ENCODE results near the gene ELL2.

ELL2 gene

DNA sequence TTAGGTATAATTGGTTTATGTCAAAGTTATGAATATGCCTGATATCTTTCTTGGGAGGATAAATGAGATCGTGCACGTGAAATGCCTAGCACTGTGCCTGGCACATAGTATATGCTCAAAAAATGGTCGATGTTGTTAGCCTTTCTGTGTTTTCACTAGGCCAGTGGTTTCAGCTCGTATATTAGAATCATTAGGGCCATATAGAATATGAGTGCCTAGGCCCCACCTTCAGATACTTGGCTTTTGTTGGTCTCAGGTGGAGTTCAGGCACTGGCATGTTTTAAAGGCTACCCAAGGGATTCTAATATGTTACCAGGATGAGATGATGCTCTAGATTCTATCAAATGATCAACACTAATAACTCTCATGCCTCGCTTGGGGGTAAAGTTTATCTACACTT lies 56.8 kb downstream of the ELL2 start:
- no peak for DNase-seq

GRCh38 chr5:95903838-95904237 lies 57.8 kb downstream of the ELL2 start:
- no peak for DNase-seq

- no peak for DNase-seq
Observed at GRCh38 chr5:95901676-95902627, 59.7 kb downstream of the ELL2 start.

GRCh38 chr5:95900383-95900958 lies 61.2 kb downstream of the ELL2 start:
- peak; percentile 60 for DNase-seq

GRCh38 chr5:95899829-95900228 lies 61.8 kb downstream of the ELL2 start:
- no peak for DNase-seq

- DNase-seq: no peak
Observed at GRCh38 chr5:95899006-95899405, 62.6 kb downstream of the ELL2 start.

DNA sequence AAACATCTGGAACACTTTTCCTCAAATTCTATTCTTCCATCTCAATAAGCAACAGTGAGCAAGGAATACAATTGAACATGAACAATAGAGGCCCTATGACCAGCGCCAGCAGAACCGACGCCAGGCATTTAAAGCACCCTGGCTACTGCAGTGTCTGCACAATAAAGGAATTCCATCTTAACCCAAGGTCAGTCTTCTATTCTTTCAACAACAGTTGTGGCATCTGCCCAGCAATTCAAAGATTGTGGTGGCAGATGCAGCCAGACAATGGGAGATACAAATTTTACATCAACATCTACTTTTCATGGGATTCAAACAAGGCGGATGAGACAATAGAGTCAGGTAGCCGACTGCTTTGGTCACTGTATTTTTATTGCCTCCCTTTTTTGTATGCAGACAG lies 65.9 kb downstream of the ELL2 start:
- DNase-seq: no peak

- no peak for DNase-seq
Observed at GRCh38 chr5:95895251-95895650, 66.4 kb downstream of the ELL2 start.

GRCh38 chr5:95892784-95893354 lies 68.8 kb downstream of the ELL2 start:
- DNase-seq: peak; percentile 4

DNA sequence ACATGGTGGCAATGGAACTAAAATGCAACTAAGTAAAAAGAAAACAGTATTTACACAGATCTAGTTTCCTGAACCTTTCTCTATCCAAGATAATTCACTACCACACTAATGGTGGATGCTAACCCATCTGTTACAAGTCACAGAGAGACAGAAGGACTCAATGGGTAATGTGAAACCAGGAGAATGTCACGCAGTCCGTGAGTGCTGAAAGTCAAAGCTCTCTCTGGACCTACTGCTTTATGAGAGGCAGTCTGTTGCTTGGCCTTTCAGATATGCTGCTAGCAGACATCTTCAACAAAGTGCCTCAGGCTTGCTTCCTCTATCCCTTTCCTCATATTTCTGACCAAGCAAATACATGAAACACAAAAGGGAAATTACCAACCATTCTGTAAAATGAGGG lies 70.2 kb downstream of the ELL2 start:
- DNase-seq: no peak

GRCh38 chr5:95889076-95889475 lies 72.6 kb downstream of the ELL2 start:
- DNase-seq: no peak

DNA sequence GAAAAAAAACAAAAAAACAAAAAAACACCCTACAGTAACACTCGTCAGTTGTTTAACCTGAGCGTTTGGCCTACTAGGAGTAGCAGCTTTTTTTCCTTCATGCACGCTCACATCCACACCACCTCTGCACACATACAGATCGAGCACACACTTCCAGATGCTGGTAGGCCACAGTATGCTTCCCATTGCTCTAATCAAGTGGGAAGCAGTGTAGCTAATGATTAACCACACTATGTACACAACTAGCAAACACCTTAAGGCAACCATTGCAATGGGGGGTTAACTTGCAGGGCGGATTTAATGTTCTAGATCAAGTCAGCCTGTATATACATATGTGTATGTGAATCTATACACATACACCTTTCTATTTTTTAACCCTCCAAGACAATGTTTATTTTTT lies 73.7 kb downstream of the ELL2 start:
- DNase-seq: no peak

DNA sequence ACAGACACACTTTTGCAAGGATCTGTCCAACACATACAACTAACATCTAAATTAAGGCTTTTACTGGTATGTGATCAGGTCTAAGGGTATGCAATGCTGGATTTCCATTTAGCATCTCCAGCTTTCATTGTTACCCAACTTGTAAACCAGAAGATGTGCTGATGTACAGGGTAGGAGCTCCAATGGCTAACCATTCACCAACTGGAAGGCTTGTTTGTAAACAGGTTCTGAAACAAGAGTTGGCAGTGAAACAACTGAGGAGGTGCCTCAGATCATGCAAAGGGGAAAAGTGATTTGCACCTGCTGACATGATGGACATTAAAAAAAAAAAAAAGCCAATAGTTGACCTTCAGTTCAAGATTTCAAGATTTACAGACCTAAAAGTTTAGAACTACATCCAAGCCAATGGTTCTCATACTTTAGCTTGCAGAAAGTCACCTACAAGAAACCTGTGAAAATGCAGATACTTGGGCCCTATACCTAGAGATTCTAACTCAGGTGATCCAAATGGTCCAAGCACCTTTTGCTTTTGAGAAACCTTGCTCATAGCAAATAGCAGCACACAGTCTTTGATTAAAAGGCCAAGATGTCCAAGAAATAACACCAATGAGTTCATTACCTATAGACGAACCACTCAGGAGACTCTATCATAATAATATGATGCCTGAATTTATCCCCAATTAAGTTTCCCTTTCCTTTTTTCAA lies 75.2 kb downstream of the ELL2 start:
- DNase-seq: no peak

DNA sequence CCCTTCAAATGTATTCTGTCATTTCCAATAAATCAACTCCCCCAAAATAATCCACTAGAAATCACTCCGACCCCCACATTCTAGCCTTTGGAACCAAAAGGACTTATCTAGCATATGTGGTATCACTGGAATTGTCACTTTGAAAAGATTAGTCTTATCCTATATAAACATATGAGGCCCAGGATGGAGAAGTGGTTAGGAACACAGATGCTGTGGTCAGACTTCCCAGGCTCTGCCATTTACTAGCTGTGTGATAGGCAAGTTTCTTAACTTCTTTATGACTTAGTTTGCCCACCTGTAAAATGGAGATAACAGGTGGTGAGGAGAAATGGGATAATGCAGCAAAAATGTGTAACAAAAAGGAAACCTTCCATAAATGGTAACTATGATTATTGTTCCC lies 77.1 kb downstream of the ELL2 start:
- DNase-seq: no peak

GRCh38 chr5:95884017-95884325 lies 77.7 kb downstream of the ELL2 start:
- DNase-seq: no peak

DNA sequence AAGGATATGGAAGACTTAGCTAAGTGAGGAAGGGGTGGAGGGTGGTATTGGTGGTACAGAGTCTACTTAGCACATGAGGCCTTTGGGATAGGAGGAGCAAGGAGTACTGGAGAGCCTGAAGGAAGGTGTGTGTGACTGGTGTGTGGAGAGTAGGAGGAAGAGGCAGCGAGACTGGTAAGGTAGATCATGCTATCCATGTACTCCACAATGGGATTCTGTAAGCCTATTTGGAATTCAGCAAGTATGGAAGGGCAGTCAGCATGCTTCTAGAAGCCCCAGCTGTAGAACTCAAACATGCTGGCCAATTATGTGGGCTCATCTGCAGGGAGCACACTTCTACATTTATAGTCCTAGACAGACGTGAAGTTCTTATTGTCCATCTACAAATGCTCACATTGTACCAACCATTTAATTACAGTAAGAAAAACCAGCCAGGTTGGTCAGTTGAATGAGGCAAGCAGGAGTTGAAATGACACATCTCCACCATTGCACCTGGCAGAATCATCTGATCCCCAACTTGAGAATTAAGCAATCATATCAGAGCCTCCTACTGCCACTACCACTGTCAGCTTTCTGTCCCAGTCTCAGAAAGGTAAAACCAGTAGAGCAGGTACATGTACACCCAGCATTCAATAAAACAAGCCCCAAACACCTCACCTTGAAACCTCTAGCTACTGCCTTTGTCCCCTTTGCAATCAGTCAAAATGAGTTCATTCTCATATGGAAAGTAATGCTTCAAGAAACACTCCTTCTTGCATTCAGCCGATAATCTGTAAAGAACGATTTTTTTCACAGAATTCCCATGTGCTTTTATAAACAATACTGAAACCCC lies 78.2 kb downstream of the ELL2 start:
- no peak for DNase-seq

DNA sequence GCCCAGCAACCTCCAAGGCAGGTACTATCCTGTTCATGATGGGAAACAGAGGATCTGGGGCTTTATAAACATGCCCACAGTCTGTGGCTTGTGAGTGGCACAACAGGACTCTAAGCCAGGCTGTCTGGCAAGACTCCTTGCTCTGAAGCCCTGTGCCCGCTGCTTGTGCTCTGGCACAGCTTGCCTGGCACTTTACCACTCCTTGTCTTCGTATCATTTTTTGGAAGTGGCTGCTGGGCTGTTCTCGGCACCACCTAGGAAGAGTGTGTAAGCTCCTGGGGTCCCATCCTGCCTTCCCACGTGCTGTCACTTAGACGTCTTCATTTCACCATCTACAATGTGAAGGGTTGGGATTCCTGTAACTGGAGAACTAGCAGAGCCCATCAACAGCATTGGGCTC lies 79.8 kb downstream of the ELL2 start:
- DNase-seq: no peak

DNA sequence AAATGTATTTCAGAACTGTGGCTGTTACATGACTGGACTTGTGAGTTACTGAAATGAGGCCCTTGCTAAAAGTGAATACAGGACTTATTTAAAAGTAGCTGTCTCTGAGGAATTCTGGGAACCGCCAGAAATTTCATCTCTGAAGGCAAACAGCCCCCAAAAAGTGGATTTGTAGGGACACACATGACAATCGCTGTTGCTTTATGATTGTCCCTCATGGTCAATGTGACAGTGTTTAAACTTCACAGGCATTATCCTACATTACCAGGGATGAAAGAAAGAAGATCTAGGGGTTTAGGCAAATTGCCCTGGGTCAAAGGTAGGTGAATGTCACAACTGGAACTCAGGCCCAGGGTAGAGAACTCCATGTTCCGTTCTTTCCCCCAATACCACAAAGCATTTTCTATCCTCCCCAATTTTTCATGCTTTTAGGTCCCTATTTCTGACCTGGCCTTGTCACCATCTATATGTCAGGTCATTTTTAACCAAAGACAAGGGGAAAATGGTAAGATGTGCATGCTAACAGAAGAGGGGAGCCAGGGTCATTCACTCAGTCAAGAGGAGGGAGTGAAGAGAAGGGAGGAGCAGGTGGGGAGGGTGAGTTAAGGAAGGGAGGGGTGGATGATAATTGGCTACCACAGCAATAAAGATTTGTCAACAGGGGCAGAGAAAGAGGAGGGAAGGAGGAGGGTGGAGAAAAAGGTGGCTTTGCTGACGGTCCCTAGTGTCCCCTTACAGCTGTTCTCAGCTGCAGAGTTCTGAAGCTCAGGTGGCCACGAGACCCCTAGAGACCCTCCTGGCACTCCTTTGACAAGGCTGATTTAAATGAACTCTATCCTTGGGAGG lies 81.3 kb downstream of the ELL2 start:
- no peak for DNase-seq

- DNase-seq: no peak
Observed at GRCh38 chr5:95879661-95880060, 82.0 kb downstream of the ELL2 start.

GRCh38 chr5:95878417-95879323 lies 83.0 kb downstream of the ELL2 start:
- no peak for DNase-seq

DNA sequence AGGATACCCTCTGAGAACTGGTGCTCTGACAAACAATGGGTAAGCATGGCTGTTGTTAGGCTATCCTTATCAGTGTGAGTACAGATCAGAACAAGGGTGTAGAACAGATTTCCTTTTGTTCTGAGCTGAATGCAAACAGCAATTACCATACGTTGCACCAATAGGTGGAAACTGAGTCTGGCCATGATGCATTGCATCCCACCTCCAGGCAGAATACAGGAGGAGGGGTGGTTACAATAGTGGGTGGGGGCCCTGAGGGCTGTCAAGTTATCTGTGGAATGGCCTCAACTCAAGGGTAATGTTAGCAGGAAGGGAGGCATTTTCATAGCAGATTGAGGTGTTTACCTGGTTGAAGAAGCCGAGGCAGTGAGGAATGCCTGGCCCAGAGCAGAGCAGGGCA lies 84.9 kb downstream of the ELL2 start:
- DNase-seq: no peak
